ENCODE results near the gene PDE2A.

Gene PDE2A

DNA sequence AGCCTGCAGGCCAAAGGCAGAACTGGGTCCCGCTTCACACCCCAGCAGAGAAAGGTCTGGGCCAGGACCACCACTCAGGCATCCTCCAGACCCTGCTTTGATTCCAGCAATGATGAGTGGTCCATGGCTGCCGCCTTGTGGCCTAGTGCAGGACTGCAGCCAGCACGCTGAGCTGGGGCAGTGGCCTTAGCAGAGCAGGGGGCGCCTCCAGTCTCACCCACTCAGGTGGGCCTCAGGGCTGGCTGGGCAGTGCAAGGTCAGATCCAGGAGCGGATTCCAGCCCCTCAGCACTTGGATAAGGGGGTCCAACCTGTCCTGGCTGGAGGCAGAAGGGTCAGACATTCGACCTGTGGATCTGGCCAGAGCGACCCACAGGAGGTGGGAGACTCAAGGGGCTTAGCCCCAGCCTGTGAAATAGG, 9.6 kb upstream of the PDE2A start:
- no peak for DNase-seq (ENCODE audit: low spot score)

DNA sequence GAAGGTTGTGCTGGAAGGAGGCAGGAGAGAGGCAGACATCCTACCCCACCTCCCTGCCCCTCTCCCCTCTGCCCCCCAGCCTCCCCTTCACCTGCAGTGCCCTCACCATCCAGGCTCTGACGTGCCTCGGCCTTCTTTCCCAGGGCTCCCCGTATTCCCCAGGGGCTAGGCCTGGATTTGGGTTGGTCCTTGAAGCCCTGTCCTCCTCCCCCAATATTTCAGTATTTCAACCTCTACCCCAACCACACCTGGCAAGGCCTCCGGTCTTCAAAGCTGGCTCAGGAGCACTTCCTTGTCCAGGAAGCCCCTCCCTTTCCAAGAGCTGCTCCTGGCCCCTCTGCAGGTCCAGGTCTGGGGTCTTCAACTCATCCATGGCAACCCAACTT, 8.6 kb upstream of the PDE2A start:
- no peak for DNase-seq (ENCODE audit: low spot score)

DNA sequence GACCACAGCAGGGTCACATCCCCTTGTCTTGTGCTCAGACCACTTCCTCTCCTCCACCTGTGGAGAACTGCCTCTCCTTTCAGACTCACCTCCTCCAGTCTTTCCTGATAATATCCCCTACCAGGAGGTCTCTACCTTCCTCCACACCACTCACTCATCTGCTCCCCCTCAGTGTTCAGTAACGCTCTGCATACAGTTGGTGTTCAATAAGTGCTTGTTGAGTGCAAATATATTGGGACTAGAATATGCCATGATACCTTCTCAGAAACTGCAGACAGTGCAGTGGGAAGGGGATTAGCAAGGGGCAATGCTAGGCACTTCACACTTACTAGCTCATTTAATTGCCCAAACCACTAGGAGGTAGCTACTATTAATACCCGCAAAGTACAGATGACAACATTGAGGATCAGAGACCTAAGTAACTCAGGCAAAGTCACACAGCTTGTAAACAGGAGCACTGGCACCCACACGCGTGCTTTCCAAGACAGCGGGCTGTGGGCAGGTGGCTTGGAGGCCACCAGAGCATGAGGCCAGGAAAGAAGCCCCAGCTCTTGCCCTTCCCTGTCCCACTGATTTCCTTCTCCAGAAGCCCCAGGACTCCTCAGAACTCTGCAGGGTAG, 8.1 kb upstream of the PDE2A start:
- DNase-seq (ENCODE audit: low spot score) = no peak

DNA sequence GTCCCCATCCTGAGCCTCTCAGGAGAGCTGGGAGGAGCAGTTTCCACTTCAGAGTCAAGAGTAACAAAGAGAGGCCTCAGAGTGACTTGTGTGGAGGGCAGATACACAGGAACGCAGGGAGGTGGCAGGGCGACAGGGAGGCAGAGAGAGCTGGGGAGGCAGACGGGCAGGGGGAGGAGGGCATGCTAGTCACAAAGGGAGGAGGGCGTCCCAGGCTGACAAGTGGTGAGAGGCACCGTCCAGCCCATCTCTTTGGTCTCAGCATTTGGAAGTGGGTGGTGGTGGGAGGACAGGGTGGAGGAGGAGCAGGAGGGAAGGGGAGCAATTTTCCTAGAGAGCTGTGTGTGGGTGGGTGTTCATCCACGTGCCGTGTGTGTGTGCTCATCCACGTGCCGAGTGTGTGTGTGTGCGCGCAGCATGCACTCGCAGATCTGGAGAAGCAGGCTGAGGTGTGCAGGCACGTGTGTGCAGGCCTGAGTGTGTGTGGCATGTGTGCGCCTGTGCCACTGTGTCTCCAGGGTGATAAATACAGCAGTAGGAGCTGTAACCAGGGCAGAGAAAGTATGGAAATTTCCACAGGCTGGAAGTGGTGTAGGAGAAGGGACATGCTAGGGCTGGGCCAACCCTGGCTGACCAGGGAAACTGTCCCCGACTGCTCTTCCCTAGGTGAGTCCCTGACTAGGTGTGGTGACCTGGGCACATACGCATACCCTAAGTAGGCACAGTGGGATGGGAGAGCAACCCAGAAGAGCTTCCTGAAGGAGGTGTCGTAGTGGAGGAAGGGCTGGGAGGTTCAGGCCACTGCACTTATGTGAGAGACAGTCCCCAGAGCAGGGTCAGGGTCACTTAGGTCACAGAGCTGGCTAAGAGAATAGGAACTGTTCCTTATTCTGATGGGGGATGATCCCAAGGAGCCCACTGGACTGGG, 7.3 kb upstream of the PDE2A start:
- no peak for DNase-seq (ENCODE audit: low spot score)

DNA sequence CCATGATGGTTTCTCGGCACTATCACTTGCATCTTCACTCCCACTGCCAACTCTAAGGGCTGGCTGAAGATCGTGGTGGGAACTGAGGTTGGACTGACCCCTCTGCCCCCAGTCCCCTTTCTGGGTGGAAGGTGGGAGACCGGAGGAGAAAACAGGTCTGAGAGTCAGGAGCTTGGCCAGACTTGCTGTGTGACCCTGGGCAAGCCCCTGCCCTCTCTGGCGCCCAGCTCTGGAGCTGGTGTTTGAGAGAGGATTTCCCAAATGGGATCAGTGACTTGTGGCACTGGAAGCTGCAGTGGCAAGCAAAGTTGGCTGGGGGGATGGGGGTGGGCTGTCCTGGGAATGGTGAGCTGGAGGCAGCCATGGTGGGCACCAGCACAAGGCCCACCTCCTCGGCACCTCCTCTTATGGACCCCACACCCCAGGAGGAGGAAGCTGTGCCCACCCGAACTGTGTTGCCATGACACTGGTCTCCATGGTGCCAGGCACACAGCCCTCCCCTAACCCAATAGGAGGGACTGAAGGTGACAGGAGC, 6.5 kb upstream of the PDE2A start:
- DNase-seq (ENCODE audit: low spot score) = no peak

DNA sequence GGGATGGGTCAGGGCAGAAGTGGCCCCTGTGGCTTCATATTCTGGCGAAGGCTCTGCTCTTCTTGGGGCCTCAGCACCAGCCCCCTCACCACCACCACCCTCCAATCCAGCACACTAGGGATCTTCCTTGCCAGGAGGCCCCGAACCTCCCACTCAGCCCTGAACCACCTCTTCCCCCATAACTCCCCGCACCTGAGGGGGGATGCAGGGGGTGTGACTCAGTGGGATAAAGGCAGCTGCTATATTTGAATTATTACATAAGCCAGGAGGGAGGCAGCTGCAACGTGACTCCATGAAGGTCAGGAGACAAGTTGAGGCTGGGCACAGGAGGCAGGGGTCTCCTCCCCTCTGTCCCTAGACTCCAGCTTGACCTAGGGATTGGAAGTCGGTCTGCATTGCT, 5.6 kb upstream of the PDE2A start:
- DNase-seq (ENCODE audit: low spot score) = no peak

DNA sequence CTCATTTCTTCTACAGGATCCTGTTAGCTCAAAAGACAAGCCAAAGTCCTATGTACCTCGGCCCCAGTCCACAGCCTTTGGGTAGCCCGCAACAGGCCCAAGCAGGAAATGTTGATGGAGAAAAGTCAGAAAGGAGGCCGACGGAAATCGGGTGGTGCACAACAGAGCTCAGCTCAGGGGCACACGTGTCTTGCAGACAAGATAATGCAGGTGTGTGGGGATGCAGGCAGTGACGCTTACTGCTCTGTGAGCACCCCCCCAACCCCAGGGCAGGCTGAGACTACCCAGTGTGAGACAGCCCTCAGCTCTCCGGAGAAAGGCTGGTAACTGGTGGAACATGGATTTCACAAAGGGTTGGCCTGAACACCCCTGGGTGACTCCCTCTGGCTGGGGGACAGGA, 4.3 kb upstream of the PDE2A start:
- no peak for DNase-seq (ENCODE audit: low spot score)

DNA sequence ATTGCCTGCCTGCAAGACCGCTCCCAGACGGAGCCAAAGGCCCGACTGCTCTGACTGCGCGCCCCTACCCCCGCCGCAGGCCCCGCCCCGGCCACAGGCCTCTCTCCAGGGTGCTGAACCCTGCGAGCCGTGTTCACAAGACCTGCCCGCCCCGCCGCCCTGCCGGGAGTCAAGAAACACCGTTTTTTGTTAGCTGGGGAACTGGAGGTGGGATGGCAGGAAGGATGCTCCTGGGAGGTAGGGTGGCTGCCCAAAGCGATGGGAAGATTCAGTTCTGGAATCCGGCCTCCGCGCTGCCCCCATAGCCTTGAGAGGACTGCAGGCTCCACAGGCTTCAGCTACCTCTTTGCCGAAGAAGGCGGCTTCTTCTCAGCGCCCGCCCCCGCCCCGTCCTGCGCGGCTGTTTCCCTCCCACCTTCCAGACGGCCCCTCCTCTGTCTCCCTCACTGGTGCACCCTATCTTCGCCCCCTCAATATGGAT, 2.7 kb upstream of the PDE2A start:
- DNase-seq (ENCODE audit: low spot score) = no peak

DNA sequence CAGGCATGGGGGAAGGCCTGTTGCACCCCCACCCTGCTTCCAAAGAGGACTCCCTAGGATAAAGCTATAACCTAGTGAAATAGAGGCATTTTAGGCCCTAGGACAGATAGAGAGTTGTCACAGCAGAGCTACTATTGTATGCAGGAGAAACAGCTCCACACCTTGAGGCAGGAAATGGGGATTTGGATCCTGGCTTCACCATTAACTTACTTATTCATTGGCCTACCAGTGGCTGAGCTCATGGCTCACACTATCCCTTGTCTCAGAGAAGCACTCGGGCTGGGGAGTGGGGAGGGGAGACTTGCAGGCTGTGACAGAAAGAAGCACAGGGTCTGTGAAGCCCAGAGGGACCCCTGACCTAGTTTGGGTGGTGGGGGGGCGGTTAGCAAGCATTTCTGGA, 999 bp upstream of the PDE2A start:
- no peak for DNase-seq (ENCODE audit: low spot score)

DNA sequence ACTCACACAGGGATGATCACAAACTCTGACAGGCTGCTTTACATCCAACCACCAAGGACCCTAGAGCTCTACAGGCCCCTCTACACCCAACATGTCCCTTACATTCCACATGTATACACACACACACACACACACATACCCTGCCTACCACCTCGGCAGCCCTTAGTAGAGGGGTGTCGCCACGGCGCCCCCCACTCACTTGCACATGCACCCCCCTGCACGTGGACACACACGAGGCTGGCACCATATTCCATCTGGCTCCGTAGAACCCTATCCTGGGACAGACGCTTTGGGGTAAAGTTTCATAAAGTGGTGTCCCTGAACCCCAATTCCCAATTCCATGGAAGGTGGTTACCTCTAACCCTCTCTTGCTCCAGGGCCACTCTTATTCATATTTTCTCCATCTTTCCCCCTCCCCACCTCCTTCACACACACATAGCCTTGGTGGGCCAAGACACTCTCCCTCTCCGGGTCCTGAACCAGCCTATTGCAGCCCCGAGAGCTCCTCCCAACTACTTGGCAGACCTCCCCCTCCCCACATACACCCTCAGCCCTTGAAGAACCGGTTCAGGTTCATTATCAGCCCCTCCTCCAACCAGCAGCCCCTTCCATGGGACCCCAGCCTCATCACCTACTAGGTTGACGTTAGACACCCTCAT, 809 bp downstream of the PDE2A start:
- DNase-seq (ENCODE audit: low spot score) = no peak

DNA sequence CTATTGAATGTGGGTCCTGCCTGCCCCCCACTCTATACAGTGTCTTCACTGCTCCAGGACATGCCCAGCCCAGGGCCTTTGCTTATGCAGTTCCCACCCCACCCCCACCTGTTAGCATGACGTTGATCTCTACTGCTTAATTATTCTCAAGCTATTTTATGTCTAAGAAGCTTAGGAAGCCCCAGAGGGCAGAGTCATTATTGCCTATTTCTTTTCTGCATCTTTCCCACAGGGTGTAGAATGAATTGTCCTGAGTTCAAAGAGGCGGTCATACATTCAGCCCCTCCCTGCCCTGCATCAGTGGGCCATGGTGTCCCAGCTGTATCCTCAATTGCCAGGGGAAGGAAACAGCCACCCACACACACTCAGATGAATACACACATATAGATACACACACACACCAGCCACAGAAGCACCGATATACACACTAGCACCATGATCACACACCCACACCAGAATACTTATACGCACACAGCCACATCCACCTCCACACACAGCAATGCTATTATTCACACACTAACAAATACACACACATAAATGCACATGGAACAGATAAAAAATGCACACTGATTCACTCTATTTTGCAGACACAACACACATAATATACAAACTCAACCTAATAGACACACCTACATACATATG, 1.5 kb downstream of the PDE2A start:
- DNase-seq (ENCODE audit: low spot score) = no peak

DNA sequence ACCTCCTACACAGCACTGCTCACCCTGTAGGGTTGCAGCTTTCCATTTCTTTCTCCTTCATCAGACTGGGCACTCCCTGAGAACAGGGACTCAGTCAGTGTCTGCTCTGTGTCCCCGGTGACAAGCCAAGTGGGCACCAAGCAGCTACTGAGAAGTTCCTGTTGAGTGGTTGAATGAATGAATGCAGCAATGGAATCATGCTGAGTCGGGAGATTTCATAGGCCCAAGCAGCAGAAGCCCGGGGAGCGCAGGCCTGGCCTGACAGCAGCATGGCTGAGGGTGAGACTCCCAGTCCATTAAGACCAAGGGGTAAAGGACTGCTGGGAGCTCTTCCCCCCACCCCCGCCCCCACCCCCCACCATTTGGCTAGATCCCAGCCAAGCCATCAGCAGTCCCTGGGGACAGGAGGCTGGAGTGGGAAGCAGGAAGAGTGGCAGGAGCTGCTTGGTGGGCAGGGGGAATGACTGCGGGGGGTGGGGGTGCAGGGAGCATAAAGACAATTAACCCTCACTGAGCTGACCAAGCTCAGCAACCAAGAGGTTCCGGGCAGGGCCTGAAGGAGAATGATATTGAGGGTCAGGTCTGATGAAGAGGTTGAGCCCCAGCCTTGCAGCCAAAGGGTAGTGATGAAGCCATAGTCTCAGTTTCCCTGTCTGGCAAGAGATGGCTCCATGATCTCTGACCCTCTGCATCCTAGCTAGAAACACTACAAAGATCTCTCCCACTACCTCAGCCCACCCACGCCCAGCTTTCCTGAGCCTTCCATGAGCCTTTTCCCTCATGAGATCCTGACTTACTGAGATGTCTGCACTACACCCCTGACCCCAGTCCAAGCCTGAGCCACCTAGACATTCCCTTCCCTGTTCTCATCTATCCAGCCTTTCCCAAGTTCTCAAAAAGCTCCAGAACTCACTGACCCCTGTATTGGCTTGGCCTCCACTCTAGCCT, 2.8 kb downstream of the PDE2A start:
- no peak for DNase-seq (ENCODE audit: low spot score)

DNA sequence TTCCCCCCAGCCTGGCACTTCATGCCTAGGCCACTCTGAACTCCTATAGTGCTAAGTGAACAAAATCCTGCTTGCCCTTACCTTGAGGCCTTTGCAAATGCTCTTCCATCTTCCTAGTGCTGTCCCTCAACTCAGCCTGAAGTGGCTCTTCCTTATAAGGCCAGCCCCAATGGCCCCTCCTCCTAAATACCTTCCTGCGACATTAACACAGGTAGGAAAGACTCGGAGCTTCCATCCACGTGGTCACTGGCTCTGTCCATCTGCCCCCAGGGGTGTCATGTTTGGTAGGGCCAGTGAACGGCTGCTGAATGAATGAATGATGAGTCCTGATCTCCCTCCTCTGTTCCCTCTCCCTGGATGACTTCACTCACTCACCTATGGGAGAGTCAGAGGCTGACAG, 4.2 kb downstream of the PDE2A start:
- DNase-seq (ENCODE audit: low spot score) = no peak

DNA sequence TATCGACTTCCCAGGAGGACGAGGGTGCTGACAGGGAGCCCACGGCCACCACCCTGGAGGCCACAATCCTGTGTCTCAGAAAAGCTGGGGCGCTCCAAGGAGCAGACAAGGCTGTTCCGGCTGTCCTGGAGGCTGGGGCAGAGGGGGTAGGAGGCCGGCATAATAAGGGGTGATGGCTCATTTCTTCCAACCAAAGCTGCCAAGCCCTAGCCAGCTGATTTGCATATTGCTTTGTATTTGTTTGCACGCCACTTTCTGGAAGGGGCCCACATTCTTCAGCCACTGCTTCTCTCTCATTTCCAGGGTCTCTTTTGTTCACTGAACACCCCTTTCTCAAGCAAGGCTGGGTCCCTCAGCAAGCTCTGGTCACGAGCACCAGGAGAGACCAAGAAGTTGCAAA, 4.7 kb downstream of the PDE2A start:
- DNase-seq (ENCODE audit: low spot score) = no peak

DNA sequence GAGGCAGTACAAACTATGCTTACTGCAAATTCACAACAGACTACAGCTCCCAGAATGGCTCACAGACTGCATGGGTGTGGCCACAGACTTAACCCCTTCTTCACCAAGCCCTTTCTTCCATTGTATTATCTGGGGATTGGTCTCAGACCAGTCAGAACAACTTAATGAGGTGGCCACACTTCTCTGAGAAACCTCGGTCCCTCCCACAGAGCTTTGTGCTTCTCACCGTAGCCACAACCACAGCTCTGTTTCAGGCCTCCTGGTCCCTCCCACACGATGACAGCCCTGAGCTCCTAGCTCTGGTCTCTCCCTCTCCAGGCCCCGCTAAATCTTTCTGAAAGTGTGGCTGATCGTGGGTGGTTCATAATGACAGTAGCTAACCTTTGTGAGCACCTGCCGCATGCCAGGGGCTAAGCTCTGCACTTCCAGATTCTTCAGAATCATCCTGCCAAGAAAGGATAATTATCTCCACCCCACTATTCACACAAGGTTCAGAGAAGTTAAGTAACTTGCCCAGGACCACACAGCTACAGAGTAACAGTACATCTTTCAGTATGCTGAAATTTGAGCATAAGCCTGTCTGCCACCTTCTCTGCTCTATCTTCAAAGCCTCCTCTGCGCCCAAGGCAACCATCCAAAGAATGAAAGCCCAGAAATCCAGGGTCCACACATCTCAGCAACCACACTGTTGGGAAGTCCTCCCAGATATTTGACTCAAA, 5.4 kb downstream of the PDE2A start:
- no peak for DNase-seq (ENCODE audit: low spot score)

DNA sequence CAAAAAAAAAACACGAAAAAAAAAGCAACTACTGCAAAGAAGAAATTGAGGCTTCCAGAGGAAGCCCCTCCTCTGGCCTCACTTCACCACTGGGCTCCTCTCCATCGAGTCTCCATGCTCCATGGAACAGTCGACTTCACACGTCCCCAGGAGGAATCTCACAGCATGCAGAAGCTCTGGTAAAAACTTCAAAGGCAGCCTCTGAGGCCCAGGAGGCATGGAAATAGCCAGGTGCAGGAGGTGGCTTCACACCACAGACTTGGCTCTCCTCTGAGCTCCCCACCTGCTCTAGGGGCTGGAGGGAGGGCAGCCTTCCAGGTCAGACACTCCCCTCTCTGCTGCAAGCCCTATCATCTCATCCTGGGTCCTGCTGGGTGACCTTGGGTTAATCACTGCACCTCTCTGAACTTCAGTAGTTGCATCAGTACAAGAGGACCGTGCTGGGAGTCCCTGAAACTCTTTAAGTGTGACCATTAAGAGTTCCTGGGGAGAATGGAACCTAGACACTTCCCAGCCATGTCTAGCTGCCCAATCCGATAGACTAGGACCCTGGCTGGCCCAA, 8.2 kb downstream of the PDE2A start:
- DNase-seq (ENCODE audit: low spot score) = no peak

DNA sequence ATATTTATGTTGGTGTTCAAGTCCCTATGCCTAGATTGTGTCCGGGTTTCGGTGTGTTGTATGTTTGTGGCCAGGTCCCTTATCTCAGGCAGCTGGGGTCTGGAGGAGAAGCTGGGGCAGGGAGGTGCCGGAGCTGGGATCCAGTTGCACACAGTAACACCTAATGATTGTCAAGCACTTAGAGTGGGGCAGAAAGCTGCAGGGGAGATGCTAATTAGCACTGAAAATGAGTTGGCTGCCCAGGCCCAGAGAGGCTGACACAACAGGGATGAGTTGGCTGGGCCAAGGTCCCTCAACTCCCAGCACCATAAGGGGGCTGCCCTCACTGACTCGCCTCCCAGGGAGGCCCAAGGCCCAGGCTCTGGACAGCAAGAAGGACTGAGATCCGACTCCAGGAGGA, 12.2 kb downstream of the PDE2A start:
- DNase-seq (ENCODE audit: low spot score) = no peak

DNA sequence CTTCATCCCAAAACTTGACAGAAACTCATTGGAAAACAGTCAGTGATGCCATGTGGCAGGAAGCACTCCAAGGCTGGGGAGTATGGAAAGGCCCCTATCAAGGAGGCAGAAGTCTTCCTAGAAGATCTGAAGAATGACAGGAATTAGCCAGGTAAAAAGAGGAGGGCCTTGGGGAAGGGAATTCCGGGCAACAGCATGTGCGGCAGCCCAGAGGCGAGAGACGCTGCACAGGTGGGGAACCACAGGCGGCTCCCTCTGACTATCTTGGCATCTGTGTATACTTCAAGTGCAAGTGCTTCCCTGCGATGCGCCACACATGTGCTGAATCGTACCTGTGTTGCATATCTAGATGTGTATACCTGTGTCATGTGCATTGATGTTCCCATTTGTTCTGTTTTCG, 12.7 kb downstream of the PDE2A start:
- no peak for DNase-seq (ENCODE audit: low spot score)

DNA sequence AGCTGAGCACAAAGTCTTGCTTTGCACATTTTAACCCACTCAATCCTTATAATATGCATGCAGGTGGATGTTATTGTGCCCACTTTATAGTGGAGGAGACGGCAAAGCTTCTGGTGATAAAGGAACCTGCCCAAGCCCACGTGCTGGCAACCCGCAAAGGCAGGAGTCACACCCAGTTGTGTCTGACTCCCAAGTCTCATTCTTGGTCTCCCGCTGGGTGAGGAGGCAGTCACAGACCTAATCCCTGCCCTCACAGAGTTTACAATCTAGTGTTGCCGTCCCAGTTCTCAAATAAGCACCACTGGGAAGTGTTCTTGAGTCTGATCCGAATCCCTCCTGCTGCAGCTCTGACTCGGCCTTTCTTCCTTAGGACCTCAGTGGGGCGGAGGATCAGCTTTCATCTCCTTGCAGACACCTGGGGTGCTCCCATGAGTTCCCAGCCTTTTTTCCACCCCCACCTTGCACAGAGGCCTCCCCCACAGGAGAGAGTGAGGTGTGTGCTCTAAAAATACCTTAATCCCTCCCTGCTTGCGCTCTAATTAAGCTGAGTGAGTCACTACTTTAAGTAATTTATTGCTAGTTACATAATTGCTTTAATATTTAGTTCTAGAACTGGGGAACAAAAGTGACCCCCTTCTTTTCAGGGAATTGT, 15.1 kb downstream of the PDE2A start:
- DNase-seq (ENCODE audit: low spot score) = no peak

All from pons (tissue), 1 donor.